Hepatocyte (in vitro differentiated cells): Measurements from ENCODE around the gene RIMKLA.

Source experiments
- CTCF ChIP-seq: fragments of 200-600 bp; sonication (generic); IDR thresholded peaks from 2 replicates; pipeline ENCODE4 v1.5.1; 2016; ENCODE audit warnings: antibody characterized with exemption, mild to moderate bottlenecking; ENCODE audit not compliant: poor library complexity
- EZH2phosphoT487 ChIP-seq: fragments of 200-600 bp; sonication (generic); IDR thresholded peaks from one replicate; pipeline ENCODE4 v1.6.1; 2018; ENCODE audit warnings: antibody characterized with exemption, mild to moderate bottlenecking, low read depth, moderate library complexity; ENCODE audit not compliant: unreplicated experiment, severe bottlenecking

DNA sequence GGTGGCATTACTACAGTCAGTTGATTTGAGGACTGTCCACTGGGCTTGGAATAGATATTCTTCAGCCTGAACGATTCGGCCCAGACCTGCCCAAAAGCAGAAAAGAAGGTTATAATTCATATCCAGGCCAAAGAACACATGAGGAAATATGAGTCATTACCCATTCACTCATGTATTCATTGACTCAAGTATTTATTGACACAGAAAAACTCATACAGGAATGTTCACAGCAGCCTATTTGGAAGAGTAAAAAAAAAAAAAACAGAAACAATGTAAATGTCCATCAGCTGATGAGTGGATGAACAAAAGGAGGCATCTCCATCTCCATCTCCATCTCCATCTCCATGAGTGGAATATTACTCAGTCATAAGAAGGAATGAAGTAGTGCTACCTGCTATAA, 59.3 kb downstream of the RIMKLA start:
- TF ChIP-seq CTCF: no peak
- TF ChIP-seq EZH2phosphoT487: no peak
